WTC11 (cell line): ENCODE measurements around the gene NOC2L.

Experiments used
- ESRRA ChIP-seq: sonication (generic); formaldehyde crosslinking; IDR thresholded peaks from 2 replicates; pipeline ENCODE4 v1.8.1; 2022; ENCODE audit warnings: mild to moderate bottlenecking, missing genetic modification reagents, borderline replicate concordance
- ETV6 ChIP-seq: sonication (generic); formaldehyde crosslinking; IDR thresholded peaks from 2 replicates; pipeline ENCODE4 v1.8.1; 2022; ENCODE audit warnings: mild to moderate bottlenecking, missing genetic modification reagents
- GRHL2 ChIP-seq: fragments of 250-450 bp; sonication (Bioruptor Pico); IDR thresholded peaks from 2 replicates; pipeline ENCODE4 v1.8.0; 2022; ENCODE audit warnings: mild to moderate bottlenecking, moderate library complexity; ENCODE audit not compliant: insufficient replicate concordance, severe bottlenecking
- JUN ChIP-seq: sonication (generic); formaldehyde crosslinking; IDR thresholded peaks from 2 replicates; pipeline ENCODE4 v1.8.0; 2023; ENCODE audit warnings: mild to moderate bottlenecking, missing genetic modification reagents
- NFATC4 ChIP-seq: fragments of 250-450 bp; sonication (Bioruptor Pico); IDR thresholded peaks from 2 replicates; pipeline ENCODE4 v1.9.0; 2021; ENCODE audit warnings: mild to moderate bottlenecking
- TF ChIP-seq, protein P1 (sequence below): fragments of 200-600 bp; IDR thresholded peaks from 2 replicates; pipeline ENCODE4 v1.8.0; 2022; ENCODE audit warnings: antibody characterized with exemption
- TF ChIP-seq, protein P2 (sequence below): sonication (generic); formaldehyde crosslinking; IDR thresholded peaks from 2 replicates; pipeline ENCODE4 v1.8.0; 2022; ENCODE audit warnings: mild to moderate bottlenecking, missing genetic modification reagents
- TF ChIP-seq, protein P3 (sequence below): sonication (generic); formaldehyde crosslinking; IDR thresholded peaks from 2 replicates; pipeline ENCODE4 v1.8.0; 2022; ENCODE audit warnings: mild to moderate bottlenecking, missing genetic modification reagents

DNA sequence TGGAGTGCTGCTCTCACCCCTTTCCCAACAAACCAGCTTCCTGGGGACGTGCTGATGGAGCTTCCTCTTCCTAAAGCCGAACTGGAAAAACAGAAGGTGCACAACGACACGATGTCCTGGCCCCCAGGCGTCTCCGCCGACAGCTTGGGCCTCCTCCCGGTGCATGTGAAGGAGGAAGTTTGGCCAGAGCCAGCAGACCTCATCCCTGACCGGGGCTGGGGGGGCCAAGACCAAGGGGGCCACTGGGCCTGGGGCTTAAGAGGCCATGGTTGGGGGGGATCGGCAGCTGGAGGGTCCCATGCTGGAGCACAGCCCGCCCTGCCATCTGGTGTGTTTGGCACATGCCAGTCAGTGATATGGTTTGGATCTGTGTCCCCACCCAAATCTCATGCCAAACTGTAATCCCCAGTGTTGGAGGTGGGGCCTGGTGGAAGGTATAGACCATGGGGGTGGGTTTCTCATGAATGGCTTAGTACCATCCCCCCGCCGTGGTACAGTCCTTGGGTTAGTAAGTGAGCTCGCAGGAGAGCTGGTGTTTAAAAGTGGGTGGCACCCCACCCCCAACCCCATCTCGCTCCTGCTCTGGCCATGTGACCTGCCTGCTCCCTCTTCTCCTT is 34.4 kb upstream of the NOC2L start:
- TF ChIP-seq JUN (CRISPR knock-in tag) (no peak), ETV6 (CRISPR knock-in tag) (no peak), GRHL2 (CRISPR knock-in tag) (no peak), ESRRA (CRISPR knock-in tag) (no peak), NFATC4 (CRISPR knock-in tag) (no peak)
- TF ChIP-seq, protein P1, sequence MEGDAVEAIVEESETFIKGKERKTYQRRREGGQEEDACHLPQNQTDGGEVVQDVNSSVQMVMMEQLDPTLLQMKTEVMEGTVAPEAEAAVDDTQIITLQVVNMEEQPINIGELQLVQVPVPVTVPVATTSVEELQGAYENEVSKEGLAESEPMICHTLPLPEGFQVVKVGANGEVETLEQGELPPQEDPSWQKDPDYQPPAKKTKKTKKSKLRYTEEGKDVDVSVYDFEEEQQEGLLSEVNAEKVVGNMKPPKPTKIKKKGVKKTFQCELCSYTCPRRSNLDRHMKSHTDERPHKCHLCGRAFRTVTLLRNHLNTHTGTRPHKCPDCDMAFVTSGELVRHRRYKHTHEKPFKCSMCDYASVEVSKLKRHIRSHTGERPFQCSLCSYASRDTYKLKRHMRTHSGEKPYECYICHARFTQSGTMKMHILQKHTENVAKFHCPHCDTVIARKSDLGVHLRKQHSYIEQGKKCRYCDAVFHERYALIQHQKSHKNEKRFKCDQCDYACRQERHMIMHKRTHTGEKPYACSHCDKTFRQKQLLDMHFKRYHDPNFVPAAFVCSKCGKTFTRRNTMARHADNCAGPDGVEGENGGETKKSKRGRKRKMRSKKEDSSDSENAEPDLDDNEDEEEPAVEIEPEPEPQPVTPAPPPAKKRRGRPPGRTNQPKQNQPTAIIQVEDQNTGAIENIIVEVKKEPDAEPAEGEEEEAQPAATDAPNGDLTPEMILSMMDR = no peak
- TF ChIP-seq, protein P2, sequence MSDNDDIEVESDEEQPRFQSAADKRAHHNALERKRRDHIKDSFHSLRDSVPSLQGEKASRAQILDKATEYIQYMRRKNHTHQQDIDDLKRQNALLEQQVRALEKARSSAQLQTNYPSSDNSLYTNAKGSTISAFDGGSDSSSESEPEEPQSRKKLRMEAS (CRISPR knock-in tag) = no peak
- TF ChIP-seq, protein P3, sequence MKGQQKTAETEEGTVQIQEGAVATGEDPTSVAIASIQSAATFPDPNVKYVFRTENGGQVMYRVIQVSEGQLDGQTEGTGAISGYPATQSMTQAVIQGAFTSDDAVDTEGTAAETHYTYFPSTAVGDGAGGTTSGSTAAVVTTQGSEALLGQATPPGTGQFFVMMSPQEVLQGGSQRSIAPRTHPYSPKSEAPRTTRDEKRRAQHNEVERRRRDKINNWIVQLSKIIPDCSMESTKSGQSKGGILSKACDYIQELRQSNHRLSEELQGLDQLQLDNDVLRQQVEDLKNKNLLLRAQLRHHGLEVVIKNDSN (CRISPR knock-in tag) = no peak
